NCI-H1694 treated with DMSO at 0.1 percent for 48 hours (cell line): ENCODE measurements around the gene PHF20.
"Not testable (repeated sequence)": the region's sequence is repeated elsewhere in the genome, so short reads cannot be mapped to it uniquely, and the experiment has no call there.

ENCODE experiments used
- DNase-seq: peaks from one replicate; lab custom pipeline; 2025; lab: John Stamatoyannopoulos, UW

PHF20 gene

DNA sequence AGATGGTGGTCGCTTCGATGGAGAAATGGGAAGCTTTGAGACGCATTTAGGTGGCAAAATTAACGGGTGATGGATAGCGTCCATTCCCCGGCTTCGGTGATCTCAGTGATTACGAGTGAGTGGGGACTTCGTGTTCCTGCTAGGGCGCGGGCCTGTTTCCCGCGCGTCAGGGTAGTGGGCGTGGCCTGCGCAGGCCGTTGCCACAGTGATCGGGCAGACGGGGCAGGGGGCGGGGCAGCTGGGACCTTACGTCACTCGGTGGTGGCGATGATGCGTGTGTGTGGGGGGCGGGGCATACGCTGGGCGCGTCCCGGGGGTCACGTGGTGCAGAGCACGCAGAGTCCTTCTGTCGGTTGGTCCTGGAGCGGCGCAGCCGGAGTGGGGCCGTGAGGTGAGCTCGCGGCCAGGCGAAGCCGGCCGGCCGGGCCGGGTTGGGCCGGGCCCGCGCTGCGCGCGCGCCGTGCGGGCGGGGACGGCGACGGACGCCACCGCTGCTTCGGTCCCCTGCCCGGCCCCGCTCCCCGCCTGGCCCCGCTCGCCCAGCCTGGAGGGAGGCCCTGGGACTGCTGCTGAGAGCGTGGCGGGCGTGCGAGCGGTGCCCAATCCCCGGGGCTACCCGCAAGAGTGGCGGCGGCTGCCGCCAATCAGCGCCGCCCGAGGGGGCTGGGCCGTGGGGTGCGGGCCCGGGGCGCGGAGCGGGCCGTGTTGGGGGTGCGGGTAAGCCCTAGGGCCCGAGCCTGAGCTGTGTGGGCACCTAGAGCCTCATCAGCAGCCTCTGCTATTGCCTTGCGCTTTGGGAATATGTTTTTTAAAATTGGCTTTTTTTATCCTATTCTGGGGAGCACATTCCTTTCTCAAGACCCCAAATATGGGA lies at the start of gene PHF20:
Gene PHF20 (plus strand): TSS at position 327 of the 874 bp plus-strand sequence. CDS start 29,508 bp downstream, outside the sequence.
- DNase-seq = peak; percentile 65

DNA sequence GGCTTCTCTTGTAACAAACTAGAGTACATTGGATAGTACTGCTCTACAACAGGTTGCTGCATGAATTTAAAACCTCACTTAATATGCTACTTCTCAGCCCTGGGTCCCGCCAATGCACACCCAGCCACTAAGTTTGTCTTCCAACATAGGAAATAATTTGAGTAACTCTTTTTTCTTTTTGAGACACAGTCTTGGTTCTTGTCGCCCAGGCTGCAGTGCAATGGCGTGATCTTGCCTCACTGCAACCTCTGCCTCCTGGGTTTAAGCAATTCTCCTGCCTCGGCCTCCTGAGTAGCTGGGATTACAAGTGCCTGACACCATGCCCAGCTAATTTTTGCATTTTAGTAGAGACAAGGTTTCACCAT lies 48.6 kb upstream of the PHF20 start:
- DNase-seq = not testable (repeated sequence)

DNA sequence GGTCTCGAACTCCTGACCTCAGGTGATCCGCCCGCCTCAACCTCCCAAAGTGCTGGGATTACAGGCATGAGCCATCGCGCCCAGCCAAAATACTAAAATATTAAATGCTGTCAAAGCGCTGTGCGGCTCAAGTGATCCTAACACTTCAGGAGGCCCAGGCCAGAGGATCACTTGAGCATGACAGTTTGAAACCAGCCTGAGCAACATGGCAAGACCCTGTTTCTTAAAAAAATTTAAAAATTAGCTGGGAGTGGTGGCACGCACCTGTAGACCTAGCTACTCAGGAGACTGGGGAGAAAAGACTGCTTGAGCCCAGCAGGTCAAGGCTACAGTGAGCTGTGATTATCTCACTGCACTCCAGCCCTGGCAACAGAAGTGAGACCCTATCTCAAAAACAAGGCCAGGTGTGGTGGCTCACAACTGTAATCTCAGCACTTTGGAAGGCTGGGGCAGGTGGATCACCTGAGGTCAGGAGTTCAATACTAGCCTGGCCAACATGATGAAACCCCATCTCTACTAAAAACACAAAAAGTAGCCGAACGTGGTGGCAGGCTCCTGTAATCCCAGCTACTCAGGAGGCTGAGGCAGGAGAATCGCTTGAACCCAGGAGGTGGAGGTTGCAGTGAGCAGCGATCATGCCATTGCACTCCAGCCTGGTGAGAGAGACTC lies 48.0 kb upstream of the PHF20 start:
- not testable (repeated sequence) for DNase-seq

DNA sequence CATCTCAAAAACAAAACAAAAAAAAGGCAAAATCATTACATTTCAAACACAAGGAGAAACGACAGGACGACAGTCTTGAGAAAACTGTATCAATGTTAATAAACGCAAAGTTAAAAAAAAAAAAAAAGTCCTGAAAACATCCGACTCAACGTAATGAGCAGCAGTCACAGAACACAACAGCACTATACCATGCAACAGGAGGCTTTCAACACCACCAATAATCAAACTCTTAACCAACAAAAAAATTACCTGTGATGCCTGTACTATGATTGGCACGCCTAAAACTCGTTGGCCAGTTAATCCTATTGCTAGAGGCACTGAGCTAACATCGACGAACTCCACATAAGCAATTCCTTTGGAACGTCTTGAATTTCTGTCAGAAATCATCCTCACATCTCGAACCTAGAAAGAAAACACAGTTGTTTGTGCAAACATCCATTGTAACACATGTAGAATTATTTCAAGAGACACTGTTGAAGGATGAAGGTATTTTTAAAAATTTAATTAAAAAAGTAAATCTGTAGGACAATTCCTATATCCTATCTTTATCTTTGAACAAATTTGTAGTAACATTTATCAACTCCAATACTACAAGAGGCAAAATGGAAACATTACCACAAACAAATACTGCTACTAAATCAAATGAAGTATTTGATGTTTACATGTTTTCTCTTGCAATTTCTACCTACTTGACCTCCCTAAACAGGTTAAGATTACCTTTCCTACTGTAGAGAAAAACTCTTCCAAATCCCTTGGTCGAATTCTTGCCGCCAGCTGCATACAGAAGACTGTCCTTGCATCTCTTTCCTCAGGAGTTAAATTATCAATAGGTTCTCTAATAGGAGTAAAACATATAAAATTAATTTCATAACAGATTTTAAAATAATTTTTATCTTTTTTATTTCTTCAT lies 47.2 kb upstream of the PHF20 start:
- DNase-seq = no peak

DNA sequence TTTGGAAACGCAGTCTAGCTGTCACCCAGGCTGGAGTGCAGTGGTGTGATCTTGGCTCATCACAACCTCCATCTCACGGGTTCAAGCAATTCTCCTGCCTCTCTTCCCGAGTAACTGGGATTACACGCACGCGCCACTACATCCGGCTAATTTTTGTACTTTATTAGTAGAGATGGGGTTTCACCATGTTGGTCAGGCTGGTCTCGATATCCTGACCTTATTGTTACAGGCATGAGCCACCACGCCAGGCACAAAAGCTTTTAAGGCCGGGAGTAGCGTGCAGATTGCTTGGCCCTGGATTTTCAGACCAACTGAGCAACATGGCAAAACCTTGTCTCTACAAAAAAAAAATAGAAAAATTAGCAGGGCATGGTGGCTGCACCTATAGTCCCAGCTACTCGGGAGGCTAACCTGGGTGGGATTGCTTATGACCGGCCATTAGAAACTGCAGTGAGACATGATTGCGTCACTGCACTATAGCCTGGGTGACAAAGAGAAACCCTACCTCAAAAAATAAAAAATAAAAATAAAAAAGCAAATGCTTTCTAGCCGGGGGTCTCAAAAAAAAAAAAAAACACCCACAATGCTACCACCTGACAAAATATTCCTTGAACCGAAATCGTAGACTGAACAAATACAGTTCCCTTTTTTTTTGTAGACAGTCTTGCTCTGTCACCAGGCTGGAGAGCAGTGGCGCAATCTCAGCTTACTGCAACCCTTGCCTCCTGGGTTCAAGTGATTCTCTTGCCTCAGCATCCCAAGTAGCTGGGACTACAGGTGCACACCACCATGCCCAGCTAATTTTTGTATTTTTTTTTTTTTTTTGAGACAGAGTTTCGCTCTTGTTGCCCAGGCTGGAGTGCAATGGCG lies 44.7 kb upstream of the PHF20 start:
- no peak for DNase-seq

DNA sequence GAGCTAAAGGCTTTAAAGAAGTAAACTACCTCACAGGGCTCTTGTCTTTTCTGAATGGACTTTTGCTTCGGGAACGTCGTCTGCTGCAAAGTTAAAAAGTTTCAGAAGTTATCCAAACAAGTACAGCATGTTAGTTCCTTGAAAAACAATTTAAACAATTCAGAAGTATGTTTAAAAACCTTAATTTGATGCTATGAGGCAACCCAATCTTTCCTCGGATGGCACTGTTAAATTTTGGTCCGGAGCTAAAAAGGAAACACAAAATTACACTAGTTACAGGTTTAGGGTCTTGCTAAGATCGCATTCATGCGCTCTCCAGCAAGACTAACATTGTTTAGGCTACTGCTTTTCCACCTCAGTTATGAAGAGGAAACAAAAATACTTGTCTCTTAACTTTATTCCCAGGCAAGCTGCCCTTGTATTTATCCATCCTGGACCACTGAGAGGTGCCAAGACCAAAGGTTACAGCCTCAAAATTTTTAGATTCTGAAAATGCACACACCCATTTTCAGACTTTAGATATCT lies 42.5 kb upstream of the PHF20 start:
- no peak for DNase-seq

DNA sequence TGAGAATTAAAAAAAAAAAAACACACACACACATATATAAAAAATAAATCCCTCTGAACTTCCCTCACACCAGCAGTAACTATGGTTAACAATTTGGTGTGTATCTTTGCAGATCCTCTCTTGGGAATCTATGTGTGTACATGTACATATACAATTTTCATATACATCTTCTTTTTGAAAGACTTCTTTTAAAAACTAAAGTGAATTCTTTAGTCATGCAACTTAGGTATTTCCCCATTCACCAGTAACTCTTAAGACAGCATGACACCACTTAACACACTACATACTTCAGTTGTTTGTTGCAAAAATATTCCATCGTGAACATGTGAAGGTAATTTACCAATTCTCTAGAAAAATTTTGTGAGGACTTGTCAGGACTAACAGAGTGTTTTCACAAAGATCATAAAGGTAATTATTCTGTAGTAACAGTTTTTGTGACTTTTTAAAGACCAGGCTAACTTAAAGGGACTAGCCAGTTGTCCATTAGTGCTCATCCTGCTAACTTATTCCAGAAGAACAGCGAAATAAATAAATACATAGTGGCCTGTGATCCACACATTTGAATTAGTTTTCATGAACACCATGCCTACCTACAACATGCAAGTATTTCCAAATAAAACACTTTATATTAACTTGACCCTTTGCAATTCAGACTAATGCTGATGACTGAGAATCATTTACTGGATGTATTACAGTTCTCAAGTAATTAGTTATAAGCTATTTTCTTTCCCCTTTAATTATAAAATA lies 41.8 kb upstream of the PHF20 start:
- DNase-seq = no peak

DNA sequence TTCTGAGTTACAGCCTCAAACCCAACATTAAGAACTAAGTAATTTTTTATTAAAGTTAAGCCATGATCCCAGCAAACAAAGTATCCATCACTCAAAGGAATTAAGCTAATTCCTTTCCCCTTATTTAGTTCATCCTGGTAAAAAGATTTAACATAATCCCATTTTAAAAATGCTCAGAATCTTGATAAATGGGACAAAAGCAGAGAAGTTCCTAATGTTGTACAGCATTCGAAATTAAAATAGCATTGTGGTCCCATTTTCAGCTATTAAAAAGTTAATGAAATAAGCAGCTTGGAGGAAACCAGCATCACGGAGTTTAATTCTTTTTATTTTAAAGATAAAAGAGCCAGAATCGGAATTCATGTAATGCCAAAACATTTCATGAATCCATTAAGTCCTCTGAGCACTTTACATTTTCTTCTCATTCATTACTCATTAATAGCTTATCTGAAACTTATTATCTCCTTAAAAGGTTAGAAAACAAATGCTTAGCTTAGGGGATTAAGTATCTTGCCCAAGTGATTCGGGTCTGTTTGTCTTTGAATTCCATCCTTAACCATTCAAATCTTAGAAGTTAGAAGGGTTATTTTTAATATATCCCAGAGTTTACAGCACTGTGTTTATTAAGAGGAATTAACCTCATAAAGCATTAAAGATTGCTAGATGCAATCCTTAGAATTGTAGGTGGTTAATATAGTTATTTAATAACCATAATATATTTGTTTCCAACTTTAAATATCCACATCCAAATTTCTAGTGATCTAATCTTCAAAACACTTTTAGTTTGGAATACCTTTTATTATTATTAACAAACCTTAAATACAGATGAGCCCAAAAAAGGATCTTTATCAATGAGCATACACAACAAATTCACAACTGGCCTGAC lies 41.0 kb upstream of the PHF20 start:
- no peak for DNase-seq

DNA sequence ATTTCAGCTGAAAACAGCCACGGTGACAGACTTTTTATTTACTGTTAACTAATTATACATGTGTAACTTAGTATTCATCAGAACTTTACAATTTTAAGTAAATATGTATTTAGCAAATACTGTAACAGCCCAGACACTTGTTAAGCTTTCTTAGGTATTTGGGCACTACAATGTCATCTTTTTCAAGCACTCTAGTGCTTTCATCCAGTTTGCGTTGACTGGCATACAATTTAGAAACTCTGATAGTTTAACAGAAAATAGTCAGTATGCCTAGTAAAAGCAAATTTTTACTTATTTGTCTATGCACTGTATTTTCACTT lies 40.4 kb upstream of the PHF20 start:
- no peak for DNase-seq

DNA sequence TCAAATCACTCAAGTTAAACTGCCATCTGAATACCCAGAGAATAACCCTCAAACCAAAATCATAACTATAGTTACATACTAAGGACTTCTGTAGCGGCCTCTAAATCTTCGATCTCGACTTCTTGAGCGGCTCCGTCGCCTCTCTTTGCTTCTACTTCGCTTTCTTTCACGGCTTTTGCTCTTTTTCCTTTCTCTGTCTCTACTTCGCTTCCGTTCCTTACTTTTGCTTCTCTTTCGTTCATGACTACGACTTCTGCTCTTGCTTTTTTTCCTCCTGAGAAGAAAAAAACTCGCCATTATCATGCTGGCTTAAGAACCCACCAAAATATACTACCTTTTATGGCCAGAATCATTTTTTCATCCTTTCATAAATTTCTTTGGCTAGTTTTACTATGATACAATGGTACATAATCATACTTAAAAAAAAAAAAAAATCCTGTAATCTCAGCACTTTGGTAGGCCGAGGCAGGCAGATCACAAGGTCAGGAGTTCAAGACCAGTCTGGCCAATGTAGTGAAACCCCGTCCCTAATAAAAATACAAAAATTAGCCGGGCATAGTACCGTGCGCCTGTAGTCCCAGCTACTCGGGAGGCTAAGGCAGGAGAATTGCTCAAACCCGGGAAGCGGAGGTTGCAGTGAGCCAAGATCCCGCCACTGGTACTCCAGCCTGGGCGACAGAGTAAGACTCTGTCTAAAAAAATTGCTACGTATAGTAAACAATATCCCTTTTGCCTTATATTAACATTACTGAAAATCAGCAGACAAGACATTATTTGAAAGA lies 39.8 kb upstream of the PHF20 start:
- DNase-seq = no peak

DNA sequence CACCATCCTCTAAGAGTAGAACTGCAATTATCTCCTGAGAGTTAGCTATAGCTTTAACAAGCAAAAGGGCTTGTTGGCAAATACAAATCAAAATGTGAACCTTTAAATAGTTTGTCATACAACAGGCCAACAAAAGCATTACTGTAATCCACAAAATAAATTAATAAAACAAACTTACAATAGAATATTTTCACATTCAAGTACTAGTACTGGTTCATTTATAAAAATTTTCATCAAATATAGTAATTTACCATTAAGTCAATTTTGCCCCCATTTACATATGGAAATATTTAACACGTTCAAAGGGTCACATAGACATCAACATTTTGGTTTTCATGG lies 39.2 kb upstream of the PHF20 start:
- no peak for DNase-seq

DNA sequence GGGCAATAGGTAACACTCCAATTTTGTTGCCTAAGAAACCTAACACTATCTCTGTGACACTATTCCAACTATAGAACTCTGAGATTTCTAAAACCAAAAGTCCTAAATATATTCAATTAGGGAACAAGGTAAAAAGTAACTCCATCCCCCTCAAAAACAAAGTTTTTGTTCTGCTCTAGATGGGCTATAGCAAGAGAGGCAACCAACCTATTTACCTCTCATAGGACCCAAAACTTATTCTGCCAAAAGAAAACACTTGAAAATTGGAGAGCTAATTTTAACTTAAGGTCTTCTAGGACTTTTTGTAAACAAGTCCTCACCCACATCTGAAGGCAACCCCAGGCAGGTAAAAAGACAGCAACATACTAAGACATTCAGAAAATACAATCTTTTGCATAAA lies 37.4 kb upstream of the PHF20 start:
- no peak for DNase-seq

DNA sequence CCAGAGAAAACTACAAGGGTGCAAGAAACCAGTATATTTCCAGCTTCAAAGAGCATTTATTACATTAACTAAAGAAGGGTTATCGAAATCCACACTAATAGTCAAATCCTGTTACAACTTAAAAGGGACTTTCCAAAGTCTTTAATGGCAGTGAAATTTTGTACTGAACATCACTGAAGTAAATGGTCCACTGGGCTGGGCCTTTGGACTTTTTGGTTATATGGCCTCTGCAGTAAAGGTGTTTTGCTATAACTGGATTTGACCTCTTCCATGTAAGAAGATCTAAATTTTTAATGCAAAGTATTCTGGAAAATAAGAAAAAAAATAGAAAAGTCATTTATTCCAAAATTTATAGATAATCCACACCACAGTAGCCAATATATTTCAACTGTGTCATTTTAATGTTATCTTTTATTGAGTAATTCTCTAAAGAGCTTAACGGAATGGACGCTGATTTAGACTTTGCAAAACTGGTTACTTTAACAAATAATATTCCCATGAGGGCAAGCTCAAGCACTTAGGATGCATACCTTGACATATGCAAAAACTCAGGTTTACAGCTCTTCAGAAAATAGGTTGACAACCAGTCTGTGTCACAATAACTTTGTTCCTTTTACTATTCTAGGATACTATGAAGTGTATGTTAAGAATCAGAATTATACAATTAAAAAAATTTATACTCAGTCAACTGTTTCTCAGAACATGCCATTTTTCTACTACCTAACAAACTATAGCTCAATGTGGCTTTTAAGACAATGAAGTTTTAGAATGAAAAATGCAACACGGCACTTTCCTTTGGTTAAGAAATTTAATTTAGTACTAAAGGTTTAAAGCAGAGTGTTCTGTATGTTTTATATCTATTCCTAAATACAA lies 36.8 kb upstream of the PHF20 start:
- no peak for DNase-seq

DNA sequence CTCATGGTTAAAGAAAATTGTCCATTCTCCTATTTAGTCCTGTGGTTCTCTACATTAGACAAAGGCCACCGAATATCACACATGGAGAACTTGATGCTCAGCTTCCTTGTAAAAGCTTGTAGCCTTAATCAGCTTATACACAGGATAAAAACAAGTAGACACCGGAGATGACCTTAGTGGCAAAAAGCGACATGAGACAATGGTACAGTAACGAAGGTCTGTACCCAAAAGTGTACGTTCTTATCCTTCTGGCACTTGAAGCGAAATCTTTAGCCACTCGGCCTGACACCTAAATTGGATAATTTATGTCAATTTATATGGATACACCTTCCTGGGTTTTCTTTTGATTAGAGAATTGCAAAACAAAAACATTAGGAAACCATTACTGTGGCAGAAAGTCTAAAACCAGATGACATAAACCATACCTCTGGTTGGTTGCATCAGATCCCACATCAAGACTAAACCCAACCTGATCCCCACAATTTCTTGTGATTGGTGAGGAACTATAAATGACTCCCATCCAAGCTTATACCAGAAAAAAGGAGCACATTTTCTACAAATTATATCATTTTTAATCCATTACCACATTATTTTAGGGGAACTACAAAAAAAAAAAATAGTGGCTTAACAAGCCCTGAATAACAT lies 35.9 kb upstream of the PHF20 start:
- DNase-seq = no peak

DNA sequence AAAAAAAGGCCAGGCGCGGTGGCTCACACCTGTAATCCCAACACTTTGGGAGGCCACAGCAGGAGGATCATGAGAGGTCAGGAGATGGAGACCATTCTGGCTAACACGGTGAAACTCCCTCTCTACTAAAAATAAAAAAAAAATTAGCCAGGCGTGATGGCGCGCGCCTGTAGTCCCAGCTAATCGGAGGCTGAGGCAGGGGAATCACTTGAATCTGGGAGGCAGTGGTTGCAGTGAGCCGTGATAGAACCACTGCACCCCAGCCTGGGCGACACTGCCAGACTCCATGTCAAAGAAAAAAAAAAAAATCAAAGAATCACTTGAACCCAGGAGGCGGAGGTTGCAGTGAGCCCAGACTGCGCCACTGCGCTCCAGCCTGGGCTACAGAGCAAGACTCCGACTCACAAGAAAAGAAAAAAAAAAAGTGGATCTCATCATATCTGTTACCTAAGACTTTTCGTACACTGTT lies 33.9 kb upstream of the PHF20 start:
- no peak for DNase-seq

DNA sequence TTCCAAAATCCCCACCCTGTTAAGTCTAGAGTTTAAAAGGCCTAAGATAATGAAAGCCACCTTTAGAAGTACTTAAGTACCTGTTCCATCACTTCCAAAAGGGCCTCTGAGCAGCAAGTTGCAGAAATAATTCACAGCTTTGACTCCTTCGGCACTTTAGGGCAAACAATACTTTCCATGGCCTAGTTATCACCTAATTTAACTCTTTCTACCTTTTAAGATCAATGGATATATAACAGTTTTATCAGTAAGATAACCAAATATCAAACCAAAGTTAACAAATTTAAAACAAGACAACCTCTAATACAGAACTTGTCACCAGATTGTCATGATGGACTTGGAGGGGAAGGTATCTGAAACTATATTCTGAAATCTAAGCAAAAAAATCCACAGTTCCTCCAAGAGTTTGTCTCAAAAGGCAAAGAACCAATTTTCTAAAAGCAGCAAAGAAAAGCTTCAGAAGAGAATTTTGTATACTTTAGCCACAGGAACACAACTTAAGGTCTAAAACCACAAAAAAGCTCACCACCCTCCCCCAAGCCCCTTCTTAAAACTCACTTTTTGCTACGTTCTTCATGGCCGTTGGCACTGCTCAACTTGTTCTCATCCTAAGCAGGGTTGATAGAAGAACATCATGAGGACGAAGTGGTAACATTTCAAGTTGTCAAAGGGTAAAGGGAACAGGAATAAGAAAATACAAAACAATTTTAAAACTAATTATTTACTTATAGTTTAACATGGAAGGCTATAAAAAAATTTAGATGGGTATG lies 33.2 kb upstream of the PHF20 start:
- no peak for DNase-seq
